ENCODE measurements around the gene TGFA. TPM values are rescaled to one million over a fixed set of nuclear protein-coding genes. Genes with fewer than 3 reads are reported as not detected.

TGFA gene
- total RNA-seq, 3 donors from 2014 or later (not counting 1 experiment from before 2014, with no cell fraction given): 5.0 to 13.3 (median 8.6) TPM

GRCh38 chr2:70511971-70512729 lies 41.5 kb downstream of the TGFA start:
- DNase-seq: no peak
- H3K4me1 Mint-ChIP-seq: peaks cover 34 to 54% of the 10 kb centered on the region in 2 donors
- Histone ChIP-seq H3K36me3 (ENCODE audit: control insufficient read depth, insufficient read depth, low read length) (no peaks in the 10 kb centered on the region), H3K4me1 (ENCODE audit: control insufficient read depth, insufficient read depth, low read length) (peaks cover 33% of the 10 kb centered on the region), H3K9me3 (ENCODE audit: control insufficient read depth, insufficient read depth, low read length) (no peaks in the 10 kb centered on the region), H3K27ac (ENCODE audit: low read length) (no peak overlapping the region), H3K4me3 (ENCODE audit: low read length) (no peak overlapping the region), H3K27me3 (ENCODE audit: control insufficient read depth, insufficient read depth, low read length) (no peaks in the 10 kb centered on the region)
- H3K36me3 Mint-ChIP-seq: no peaks in the 10 kb centered on the region
- TF ChIP-seq CTCF (IDR thresholded peaks at IDR 0.05): no peak
- intact Hi-C loops (cut with micrococcal nuclease): no loop called here
- no peak overlapping the region for H3K4me3 Mint-ChIP-seq
- no peak overlapping the region for H3K27ac Mint-ChIP-seq
- ATAC-seq: no peak
- no peaks in the 10 kb centered on the region for H3K9me3 Mint-ChIP-seq
- H3K27me3 Mint-ChIP-seq (ENCODE audit: low read depth in 2 of 2): no peaks in the 10 kb centered on the region
- WGBS (ENCODE audit: insufficient coverage): 86% methylated on average over 8 of the region's 8 CpGs

GRCh38 chr2:70510313-70510712 lies 43.3 kb downstream of the TGFA start:
- no peak for DNase-seq
- Histone ChIP-seq H3K9me3 (ENCODE audit: control insufficient read depth, insufficient read depth, low read length) (no peaks in the 10 kb centered on the region), H3K27me3 (ENCODE audit: control insufficient read depth, insufficient read depth, low read length) (no peaks in the 10 kb centered on the region), H3K27ac (ENCODE audit: low read length) (no peak overlapping the region), H3K4me1 (ENCODE audit: control insufficient read depth, insufficient read depth, low read length) (peaks cover 16% of the 10 kb centered on the region), H3K36me3 (ENCODE audit: control insufficient read depth, insufficient read depth, low read length) (no peaks in the 10 kb centered on the region), H3K4me3 (ENCODE audit: low read length) (no peak overlapping the region)
- Mint-ChIP-seq H3K4me1 (peaks cover 30 to 51% of the 10 kb centered on the region in 2 donors), H3K4me3 (peak overlapping the region; percentile 61), H3K9me3 (no peaks in the 10 kb centered on the region), H3K27ac (peak overlapping the region; percentile 48 to 68), H3K27me3 (ENCODE audit: low read depth in 2 of 2) (no peaks in the 10 kb centered on the region), H3K36me3 (no peaks in the 10 kb centered on the region)
- intact Hi-C loops (cut with micrococcal nuclease): no loop called here
- peak; percentile 25 to 64 (median 60) for ATAC-seq
- no peak for TF ChIP-seq CTCF (IDR thresholded peaks at IDR 0.05)
- WGBS (ENCODE audit: insufficient coverage): 64% methylated on average over 1 of the region's 1 CpG

GRCh38 chr2:70509565-70509964 lies 44.1 kb downstream of the TGFA start:
- H3K27me3 ChIP-seq (ENCODE audit: control insufficient read depth, insufficient read depth, low read length): no peaks in the 10 kb centered on the region
- H3K4me3 ChIP-seq (ENCODE audit: low read length): no peak overlapping the region
- no peaks in the 10 kb centered on the region for H3K36me3 ChIP-seq (ENCODE audit: control insufficient read depth, insufficient read depth, low read length)
- H3K9me3 Mint-ChIP-seq: no peaks in the 10 kb centered on the region
- peaks cover 18% of the 10 kb centered on the region for H3K4me1 ChIP-seq (ENCODE audit: control insufficient read depth, insufficient read depth, low read length)
- DNase-seq (no peak), ATAC-seq (no peak)
- WGBS (ENCODE audit: insufficient coverage): 96% methylated on average over 3 of the region's 3 CpGs
- no peak overlapping the region for H3K27ac Mint-ChIP-seq
- no peak for TF ChIP-seq CTCF (IDR thresholded peaks at IDR 0.05)
- H3K4me3 Mint-ChIP-seq: no peak overlapping the region
- no peak overlapping the region for H3K27ac ChIP-seq (ENCODE audit: low read length)
- no peaks in the 10 kb centered on the region for H3K36me3 Mint-ChIP-seq
- peaks cover 31 to 57% of the 10 kb centered on the region in 2 donors for H3K4me1 Mint-ChIP-seq
- intact Hi-C loops (cut with micrococcal nuclease): loop anchor here (5.0 kb wide), 1 partner anchor 43 kb away; the partner anchor contains the start of gene TGFA
- H3K9me3 ChIP-seq (ENCODE audit: control insufficient read depth, insufficient read depth, low read length): no peaks in the 10 kb centered on the region
- H3K27me3 Mint-ChIP-seq (ENCODE audit: low read depth in 2 of 2): no peaks in the 10 kb centered on the region

Data from natural killer cell (primary cell).